HCT116 (cell line): Measurements from ENCODE around the gene CPSF4L. TPM values are rescaled to one million over a fixed set of nuclear protein-coding genes. Genes with fewer than 3 reads are reported as not detected.
A peak's percentile ranks its signal among the peaks of the same experiment; 100 is the strongest.

Source experiments
- ATAC-seq: fragments of 200-7000 bp; cut with Tn5 transposase; 2 replicates; pipeline ENCODE4 v1.9.1; 2020; ENCODE audit warnings: mild to moderate bottlenecking, moderate library complexity
- BruUV-seq: library from RNA; stranded (reverse); fragments of 400-500 nt; replicated peaks from 2 replicates; lab custom pipeline; 2021; lab: Mats Ljungman, UMichigan
- CTCF ChIA-PET: fragments of 300-600 bp; sonication (Branson Sonifier 250); formaldehyde crosslinking; loops from one replicate; lab custom pipeline; 2021; ENCODE audit warnings: antibody characterized with exemption; lab: Charles Lee
- POLR2A ChIA-PET: fragments of 300-600, 350-600 bp; sonication (Branson Sonifier 250); formaldehyde crosslinking; loops from one replicate; lab custom pipeline; 2021; ENCODE audit warnings: antibody characterized with exemption; lab: Charles Lee
- RAD21 ChIA-PET, 2 experiments: fragments of 300-600 bp; sonication (Branson Sonifier 250); formaldehyde crosslinking; loops; one replicate each; lab custom pipeline; 2023; ENCODE audit warnings: low total read pairs in 2 of 2; ENCODE audit not compliant: uncharacterized antibody in 2 of 2, unreplicated experiment in 2 of 2, low non-redundant PET in 1 of 2; lab: Charles Lee
- DNase-seq: peaks from one replicate; pipeline ENCODE4 v3.0.0-alpha.2; 2010; ENCODE audit warnings: low read depth, low spot score
- H2AFZ ChIP-seq: fragments of 200-600 bp; shearing (Covaris generic), sonication (generic); 2 replicates; pipeline ENCODE4 v1.6.1; 2017; ENCODE audit warnings: low read depth, mixed run types, mixed read lengths, antibody characterized with exemption, low read length; ENCODE audit not compliant: poor library complexity, severe bottlenecking
- H3K27ac ChIP-seq: 2 replicates; pipeline ENCODE4 v1.5.1; 2012; ENCODE audit warnings: low read depth, low read length
- H3K27me3 ChIP-seq: fragments of 200-600 bp; sonication (generic); 2 replicates; pipeline ENCODE4 v1.6.1; 2016; ENCODE audit warnings: mixed run types, low read length, mixed read lengths; ENCODE audit not compliant: insufficient read depth
- H3K36me3 ChIP-seq, 2 experiments: fragments of 200-500 bp in 1 of 2; fragments of 200-600 bp in 1 of 2; sonication (Bioruptor generic) in 1 of 2; sonication (generic) in 1 of 2; 2 replicates each; pipeline versions ENCODE4 v1.5.1 to v1.6.1; 2014 to 2016; ENCODE audit warnings: low read length in 2 of 2, inconsistent platforms in 1 of 2, mixed read lengths in 1 of 2, mixed run types in 1 of 2; ENCODE audit not compliant: insufficient read depth in 2 of 2, control insufficient read depth in 1 of 2
- H3K4me1 ChIP-seq, 2 experiments: fragments of 200-600 bp in 1 of 2; sonication (generic) in 1 of 2; 2 replicates each; pipeline versions ENCODE4 v1.5.1 to v1.6.1; 2012 to 2017; ENCODE audit warnings: low read length in 2 of 2, inconsistent platforms in 1 of 2, mild to moderate bottlenecking in 1 of 2, mixed read lengths in 1 of 2, mixed run types in 1 of 2, moderate library complexity in 1 of 2; ENCODE audit not compliant: insufficient read depth in 2 of 2, control insufficient read depth in 1 of 2
- H3K4me2 ChIP-seq: fragments of 200-600 bp; sonication (generic); 2 replicates; pipeline ENCODE4 v1.6.1; 2017; ENCODE audit warnings: mixed run types, low read length, mixed read lengths
- H3K4me3 ChIP-seq, 2 experiments: fragments of 200-600 bp in 1 of 2; sonication (generic) in 1 of 2; replicated peaks in 1 of 2; 2 replicates each; pipeline ENCODE4 v1.5.1; 2011 to 2016; ENCODE audit warnings: low read length in 2 of 2, control low read depth in 1 of 2, low read depth in 1 of 2, mild to moderate bottlenecking in 1 of 2, mixed read lengths in 1 of 2, mixed run types in 1 of 2
- H3K79me2 ChIP-seq: fragments of 200-600 bp; sonication (generic); 2 replicates; pipeline ENCODE4 v1.6.1; 2017; ENCODE audit warnings: mild to moderate bottlenecking, mixed run types, low read length, moderate library complexity, mixed read lengths; ENCODE audit not compliant: insufficient read depth
- H3K9ac ChIP-seq: fragments of 200-600 bp; sonication (generic); 2 replicates; pipeline ENCODE4 v1.6.1; 2016; ENCODE audit warnings: low read length, mixed read lengths
- H3K9me2 ChIP-seq: fragments of 200-600 bp; sonication (generic), shearing (Covaris generic); 2 replicates; pipeline ENCODE4 v1.6.1; 2017; ENCODE audit warnings: mixed run types, mild to moderate bottlenecking, moderate library complexity; ENCODE audit not compliant: insufficient read depth
- H3K9me3 ChIP-seq, 2 experiments: fragments of 200-500 bp in 1 of 2; fragments of 200-600 bp in 1 of 2; sonication (Bioruptor generic) in 1 of 2; sonication (generic) in 1 of 2; 2 replicates each; pipeline ENCODE4 v1.6.1; 2014 to 2017; ENCODE audit warnings: low read length in 2 of 2, mixed read lengths in 2 of 2, inconsistent platforms in 1 of 2, low read depth in 1 of 2, mild to moderate bottlenecking in 1 of 2, mixed run types in 1 of 2, moderate library complexity in 1 of 2; ENCODE audit not compliant: control insufficient read depth in 1 of 2, insufficient read depth in 1 of 2
- H4K20me1 ChIP-seq: fragments of 200-600 bp; sonication (generic), shearing (Covaris generic); 2 replicates; pipeline ENCODE4 v1.6.1; 2017; ENCODE audit warnings: mixed run types, mild to moderate bottlenecking, moderate library complexity; ENCODE audit not compliant: insufficient read depth
- EGR1 ChIP-seq: IDR thresholded peaks from 2 replicates; pipeline ENCODE4 v1.6.1; 2012; ENCODE audit warnings: low read depth
- EZH2 ChIP-seq: fragments of 200-600 bp; sonication (generic); IDR thresholded peaks from 2 replicates; pipeline ENCODE4 v1.6.1; 2017; ENCODE audit warnings: antibody characterized with exemption, mixed run types
- POLR2AphosphoS5 ChIP-seq: IDR thresholded peaks from 2 replicates; pipeline ENCODE4 v1.6.1; 2011; ENCODE audit warnings: mild to moderate bottlenecking, low read depth, low read length, moderate library complexity
- RAD21 ChIP-seq: IDR thresholded peaks from 2 replicates; pipeline ENCODE4 v1.6.1; 2012; ENCODE audit warnings: low read depth, mild to moderate bottlenecking
- TCF7L2 ChIP-seq: IDR thresholded peaks from 2 replicates; pipeline ENCODE4 v1.7.0; 2011; ENCODE audit warnings: borderline replicate concordance, inconsistent platforms; ENCODE audit not compliant: insufficient read depth, insufficient read length; ENCODE audit errors: extremely low read depth
- ZBTB33 ChIP-seq: IDR thresholded peaks from 2 replicates; pipeline ENCODE4 v1.6.1; 2011; ENCODE audit warnings: mild to moderate bottlenecking, low read length, moderate library complexity; ENCODE audit not compliant: insufficient replicate concordance; ENCODE audit errors: extremely low read depth
- intact Hi-C: fragments of 100-400 bp; cut with micrococcal nuclease; formaldehyde crosslinking; loops from 2 replicates; pipeline ENCODE4 v1.10.0; 2022
- total RNA-seq: library from RNA; stranded (reverse); gene quantifications from one replicate; pipeline ENCODE4 v1.2.1, GENCODE V29; 2021; ENCODE audit not compliant: unreplicated experiment

CPSF4L gene
- total RNA-seq, 1 experiment from 2014 or later, result not detected

- CTCF ChIA-PET, result interaction anchor here (0.8 to 4.2 kb wide), 2 partner anchors 72 to 101 kb away, joined by 3 to 17 read pairs; no protein-coding TSS in a partner anchor
- peaks cover 2 to 11% of the 10 kb centered on the region in 2 experiments; a peak in 2 of 4 replicates for H3K4me1 ChIP-seq
These were observed 7.1 kb upstream of the CPSF4L start for GRCh38 chr17:73268582-73269328.

GRCh38 chr17:73267648-73268537 lies 6.2 kb upstream of the CPSF4L start:
- intact Hi-C loops, result no loop called here
- no peaks in the 10 kb centered on the region for H4K20me1 ChIP-seq
- peaks cover 2 to 11% of the 10 kb centered on the region in 2 experiments; a peak in 2 of 4 replicates for H3K4me1 ChIP-seq
- H2AFZ ChIP-seq, result no peak overlapping the region
- H3K27me3 ChIP-seq, result no peaks in the 10 kb centered on the region
- no peak overlapping the region for H3K27ac ChIP-seq
- POLR2A ChIA-PET, result no interaction called here
- CTCF ChIA-PET, result interaction anchor here (0.8 to 4.2 kb wide), 2 partner anchors 71 to 102 kb away, joined by 3 to 17 read pairs; no protein-coding TSS in a partner anchor
- H3K9ac ChIP-seq, result no peak overlapping the region
- TF ChIP-seq RAD21, result no peak
- no peak for TF ChIP-seq ZBTB33
- TF ChIP-seq EZH2, result no peak
- TF ChIP-seq TCF7L2, result no peak
- no peak for TF ChIP-seq EGR1
- TF ChIP-seq, all 23 proteins: peak for 0
- Histone ChIP-seq H3K9me3 (no peaks in the 10 kb centered on the region), H3K4me2 (no peak overlapping the region), H3K79me2 (no peaks in the 10 kb centered on the region), H3K9me2 (no peaks in the 10 kb centered on the region), H3K36me3 (no peaks in the 10 kb centered on the region), H3K4me3 (no peak overlapping the region)
- DNase-seq, result no peak
- no peak for ATAC-seq
- RAD21 ChIA-PET, result interaction anchor here in 1 of 2 experiments (1.5 kb wide), 1 partner anchor 102 kb away, joined by 3 read pairs; no protein-coding TSS in a partner anchor
- BruUV-seq, result no TSS peak

More at GRCh38 chr17:73268582-73269328, 7.1 kb upstream of the CPSF4L start:
- Histone ChIP-seq H3K9me2 (no peaks in the 10 kb centered on the region), H3K27me3 (no peaks in the 10 kb centered on the region), H3K36me3 (no peaks in the 10 kb centered on the region), H3K9me3 (no peaks in the 10 kb centered on the region), H3K27ac (no peak overlapping the region), H3K9ac (no peak overlapping the region), H3K4me2 (no peak overlapping the region), H4K20me1 (no peaks in the 10 kb centered on the region), H3K79me2 (no peaks in the 10 kb centered on the region), H2AFZ (no peak overlapping the region), H3K4me3 (no peak overlapping the region)
- no peak for TF ChIP-seq POLR2AphosphoS5
- intact Hi-C loops, result no loop called here
- ChIA-PET RAD21 (interaction anchor here in 1 of 2 experiments (1.5 kb wide), 1 partner anchor 101 kb away, joined by 3 read pairs; no protein-coding TSS in a partner anchor), POLR2A (no interaction called here)
- no peak for DNase-seq
- BruUV-seq, result no TSS peak
- peak; percentile 48; the same call in 1 of the 2 replicates for ATAC-seq
